Keratinocyte (primary cell): Measurements from ENCODE around the gene KMT5C. TPM values are rescaled to one million over a fixed set of nuclear protein-coding genes. Genes with fewer than 3 reads are reported as not detected.

ENCODE experiments used
- DNase-seq: peaks from one replicate; pipeline ENCODE4 v3.0.0-alpha.2; 2011; ENCODE audit warnings: low read depth, missing footprints, low spot score
- FAIRE-seq: peaks from 2 replicates; lab custom pipeline; 2011; peaks lifted over from hg19 to GRCh38; lab: Jason Lieb, UNC
- H2AFZ ChIP-seq: 2 replicates; pipeline ENCODE4 v1.6.0; 2012; ENCODE audit warnings: low read length, control low read depth, inconsistent platforms; ENCODE audit not compliant: control insufficient read depth
- H3K27ac ChIP-seq: 2 replicates; pipeline ENCODE4 v1.5.1; 2011; ENCODE audit warnings: low read length; ENCODE audit not compliant: control insufficient read depth, insufficient read depth
- H3K27me3 ChIP-seq: 3 replicates; pipeline ENCODE4 v1.6.0; 2011; ENCODE audit warnings: low read length; ENCODE audit not compliant: control insufficient read depth, insufficient read depth; ENCODE audit errors: extremely low read depth
- H3K36me3 ChIP-seq, 2 experiments: 2 replicates in 1 of 2; 3 replicates in 1 of 2; pipeline ENCODE4 v1.5.1; 2011; ENCODE audit warnings: low read length in 2 of 2, mild to moderate bottlenecking in 1 of 2; ENCODE audit not compliant: control insufficient read depth in 2 of 2, insufficient read depth in 2 of 2; ENCODE audit errors: extremely low read depth in 1 of 2
- H3K4me1 ChIP-seq: 3 replicates; pipeline ENCODE4 v1.5.1; 2011; ENCODE audit warnings: low read length; ENCODE audit not compliant: control insufficient read depth, insufficient read depth; ENCODE audit errors: extremely low read depth
- H3K4me2 ChIP-seq: 3 replicates; pipeline ENCODE4 v1.6.0; 2011; ENCODE audit warnings: low read depth, low read length; ENCODE audit not compliant: control insufficient read depth, insufficient read depth; ENCODE audit errors: extremely low read depth
- H3K4me3 ChIP-seq, 3 experiments: fragments of 200-600 bp in 1 of 3; sonication (generic) in 1 of 3; 2 replicates in 2 of 3; 3 replicates in 1 of 3; pipeline ENCODE4 v1.5.1; 2011 to 2016; ENCODE audit warnings: low read length in 3 of 3, mild to moderate bottlenecking in 3 of 3, control low read depth in 2 of 3, inconsistent platforms in 1 of 3, low read depth in 1 of 3, mixed read lengths in 1 of 3, mixed run types in 1 of 3, moderate library complexity in 1 of 3; ENCODE audit not compliant: control insufficient read depth in 2 of 3, insufficient read depth in 2 of 3; ENCODE audit errors: extremely low read depth in 1 of 3
- H3K79me2 ChIP-seq: 2 replicates; pipeline ENCODE4 v1.6.0; 2012; ENCODE audit warnings: low read length; ENCODE audit not compliant: control insufficient read depth, insufficient read depth
- H3K9ac ChIP-seq: 3 replicates; pipeline ENCODE4 v1.6.0; 2011; ENCODE audit warnings: low read length; ENCODE audit not compliant: control insufficient read depth, insufficient read depth; ENCODE audit errors: extremely low read depth
- H3K9me1 ChIP-seq: 3 replicates; pipeline ENCODE4 v1.6.0; 2011; ENCODE audit warnings: low read length; ENCODE audit not compliant: control insufficient read depth, insufficient read depth; ENCODE audit errors: extremely low read depth
- H3K9me3 ChIP-seq: 2 replicates; pipeline ENCODE4 v1.5.1; 2012; ENCODE audit warnings: low read depth, low read length; ENCODE audit not compliant: control insufficient read depth
- H4K20me1 ChIP-seq: 3 replicates; pipeline ENCODE4 v1.6.0; 2011; ENCODE audit warnings: low read length; ENCODE audit not compliant: control insufficient read depth, insufficient read depth; ENCODE audit errors: extremely low read depth
- EZH2 ChIP-seq: IDR thresholded peaks from one replicate; pipeline ENCODE4 v1.6.1; 2012; ENCODE audit warnings: inconsistent platforms, mild to moderate bottlenecking, low read length, moderate library complexity
- dilution Hi-C: fragments of 300-500 bp; cut with MboI; formaldehyde crosslinking; loops from one replicate; pipeline ENCODE4 v1.7.0; 2020; ENCODE audit warnings: low sequenced_read_pairs; ENCODE audit not compliant: extremely low pct_ligation_motif_present
- polyA plus RNA-seq, 5 experiments: library from polyadenylated mRNA; depleted of rRNA in 3 of 5; stranded (reverse) in 3 of 5; stranded (forward) in 1 of 5; unstranded in 1 of 5; fragments of >200 nt; gene quantifications; 1 replicate in 1 of 5; 2 replicates in 3 of 5; 3 replicates in 1 of 5; pipeline versions ENCODE4 v1.2.1 to v1.2.3, GENCODE V29; 2011 to 2012; ENCODE audit warnings: missing spikeins in 2 of 5, low read depth in 1 of 5, low replicate concordance in 1 of 5
- TF ChIP-seq, protein P1 (sequence below), 3 experiments: IDR thresholded peaks in 1 of 3; conservative IDR thresholded peaks in 1 of 3; optimal IDR thresholded peaks in 1 of 3; 2 replicates in 2 of 3; 3 replicates in 1 of 3; pipeline versions ENCODE3 to v1.5.1; 2011; ENCODE audit warnings: low read length in 3 of 3, mild to moderate bottlenecking in 3 of 3, moderate library complexity in 2 of 3, control low read depth in 1 of 3, inconsistent platforms in 1 of 3; ENCODE audit not compliant: insufficient read depth in 2 of 3; ENCODE audit errors: extremely low read depth in 1 of 3

KMT5C gene
- polyA plus RNA-seq, 1 donor (not counting 4 experiments of a cell fraction or from before 2014, with no cell fraction given), result 4.3 TPM

DNA sequence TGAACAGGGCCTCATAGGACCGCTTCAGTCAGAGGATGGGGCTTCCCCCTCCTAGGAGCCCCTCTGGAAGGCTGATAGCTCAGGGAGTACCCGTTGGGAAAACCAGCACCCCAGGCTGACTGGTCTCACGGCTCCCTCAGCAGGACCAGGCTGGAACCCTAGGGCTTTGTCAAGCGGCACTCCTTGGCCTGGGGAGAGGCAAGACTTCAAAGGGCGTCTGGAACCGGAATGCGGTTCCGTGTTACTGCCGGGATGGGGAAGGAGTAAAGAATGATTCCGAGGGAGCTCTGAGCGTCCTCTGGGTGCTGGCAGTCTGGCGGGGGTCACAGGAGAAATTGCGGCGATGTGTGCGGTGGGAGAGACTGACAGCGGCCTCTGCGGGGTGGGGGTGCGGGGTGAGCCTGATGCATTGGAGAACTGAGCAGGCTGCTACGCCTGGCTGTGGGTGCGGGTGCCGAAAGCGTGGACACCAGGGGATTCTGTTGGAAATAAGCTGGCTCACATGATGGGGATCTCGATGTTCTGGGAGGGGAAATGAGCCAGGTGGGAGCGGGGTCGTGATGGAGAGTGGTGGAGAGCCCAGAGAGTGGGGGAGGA, 13.0 kb downstream of the KMT5C start:
- H3K36me3 ChIP-seq, result peaks cover 0 to 4% of the 10 kb centered on the region in 2 experiments
- H3K4me1 ChIP-seq, result peaks cover 9% of the 10 kb centered on the region
- TF ChIP-seq, protein P1, sequence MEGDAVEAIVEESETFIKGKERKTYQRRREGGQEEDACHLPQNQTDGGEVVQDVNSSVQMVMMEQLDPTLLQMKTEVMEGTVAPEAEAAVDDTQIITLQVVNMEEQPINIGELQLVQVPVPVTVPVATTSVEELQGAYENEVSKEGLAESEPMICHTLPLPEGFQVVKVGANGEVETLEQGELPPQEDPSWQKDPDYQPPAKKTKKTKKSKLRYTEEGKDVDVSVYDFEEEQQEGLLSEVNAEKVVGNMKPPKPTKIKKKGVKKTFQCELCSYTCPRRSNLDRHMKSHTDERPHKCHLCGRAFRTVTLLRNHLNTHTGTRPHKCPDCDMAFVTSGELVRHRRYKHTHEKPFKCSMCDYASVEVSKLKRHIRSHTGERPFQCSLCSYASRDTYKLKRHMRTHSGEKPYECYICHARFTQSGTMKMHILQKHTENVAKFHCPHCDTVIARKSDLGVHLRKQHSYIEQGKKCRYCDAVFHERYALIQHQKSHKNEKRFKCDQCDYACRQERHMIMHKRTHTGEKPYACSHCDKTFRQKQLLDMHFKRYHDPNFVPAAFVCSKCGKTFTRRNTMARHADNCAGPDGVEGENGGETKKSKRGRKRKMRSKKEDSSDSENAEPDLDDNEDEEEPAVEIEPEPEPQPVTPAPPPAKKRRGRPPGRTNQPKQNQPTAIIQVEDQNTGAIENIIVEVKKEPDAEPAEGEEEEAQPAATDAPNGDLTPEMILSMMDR (optimal IDR thresholded peaks at IDR 0.05 in 1 of 3, IDR thresholded peaks at IDR 0.05 in 1 of 3, conservative IDR thresholded peaks at IDR 0.05 in 1 of 3; ENCODE audit: extremely low read depth in 1 of 3, insufficient read depth in 2 of 3, low read length in 3 of 3), result no peak
- TF ChIP-seq EZH2, result no peak
- DNase-seq, result no peak
- no peaks in the 10 kb centered on the region for H4K20me1 ChIP-seq
- H3K27ac ChIP-seq, result no peak overlapping the region
- no peak overlapping the region for H2AFZ ChIP-seq
- FAIRE-seq, result no peak
- no peak overlapping the region for H3K4me3 ChIP-seq
- H3K9me1 ChIP-seq, result no peaks in the 10 kb centered on the region
- no peak overlapping the region for H3K9ac ChIP-seq
- H3K27me3 ChIP-seq, result peaks cover 29% of the 10 kb centered on the region
- H3K9me3 ChIP-seq, result no peaks in the 10 kb centered on the region
- no peaks in the 10 kb centered on the region for H3K79me2 ChIP-seq
- dilution Hi-C loops, result no loop called here
- no peak overlapping the region for H3K4me2 ChIP-seq

DNA sequence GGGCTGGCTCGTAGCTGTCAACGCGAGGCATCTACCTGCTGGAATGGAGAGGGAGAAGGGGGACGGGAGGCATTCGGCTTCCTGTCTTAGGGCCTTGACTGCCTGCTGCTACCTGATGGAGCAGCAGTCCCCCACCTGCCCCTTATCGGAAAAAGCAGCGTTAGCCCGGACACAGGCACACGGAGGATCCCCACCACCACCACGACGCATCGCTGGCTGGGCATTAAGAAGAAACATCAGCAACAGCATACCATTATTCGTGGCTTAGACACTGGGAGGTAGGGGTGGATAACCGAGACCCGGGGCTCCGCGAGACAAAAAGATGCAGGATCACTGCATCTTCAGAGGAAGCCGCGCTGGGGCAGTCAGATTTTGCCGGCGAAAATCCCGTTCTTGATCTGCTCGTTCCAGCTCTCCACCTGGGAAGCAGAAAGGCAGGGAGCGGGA, 13.7 kb downstream of the KMT5C start:
- no peak for FAIRE-seq
- Histone ChIP-seq H3K4me3 (peak overlapping the region; percentile 46 to 66 (median 63)), H3K4me1 (peaks cover 9% of the 10 kb centered on the region), H3K36me3 (peaks cover 0 to under 1% of the 10 kb centered on the region in 2 experiments), H2AFZ (peak overlapping the region; percentile 81), H3K9me3 (no peaks in the 10 kb centered on the region), H3K79me2 (no peaks in the 10 kb centered on the region), H3K27me3 (peaks cover 29% of the 10 kb centered on the region), H3K27ac (no peak overlapping the region), H3K4me2 (peak overlapping the region; percentile 86), H3K9ac (peak overlapping the region; percentile 50), H4K20me1 (no peaks in the 10 kb centered on the region), H3K9me1 (no peaks in the 10 kb centered on the region)
- no peak for DNase-seq
- dilution Hi-C loops, result no loop called here
- TF ChIP-seq EZH2, result peak; percentile 37
- TF ChIP-seq, protein P1 (optimal IDR thresholded peaks at IDR 0.05 in 1 of 3, IDR thresholded peaks at IDR 0.05 in 1 of 3, conservative IDR thresholded peaks at IDR 0.05 in 1 of 3; ENCODE audit: extremely low read depth in 1 of 3, insufficient read depth in 2 of 3, low read length in 3 of 3), result no peak
